HCT116 (cell line): ENCODE measurements around the gene PYGL. TPM values are rescaled to one million over a fixed set of nuclear protein-coding genes. Genes with fewer than 3 reads are reported as not detected.
"Not testable (repeated sequence)": the region's sequence is repeated elsewhere in the genome, so short reads cannot be mapped to it uniquely, and the experiment has no call there.

Experiments used
- ATAC-seq: fragments of 200-7000 bp; cut with Tn5 transposase; 2 replicates; pipeline ENCODE4 v1.9.1; 2020; ENCODE audit warnings: mild to moderate bottlenecking, moderate library complexity
- BruUV-seq: library from RNA; stranded (reverse); fragments of 400-500 nt; replicated peaks from 2 replicates; lab custom pipeline; 2021; lab: Mats Ljungman, UMichigan
- CTCF ChIA-PET: fragments of 300-600 bp; sonication (Branson Sonifier 250); formaldehyde crosslinking; loops from one replicate; lab custom pipeline; 2021; ENCODE audit warnings: antibody characterized with exemption; lab: Charles Lee
- POLR2A ChIA-PET: fragments of 300-600, 350-600 bp; sonication (Branson Sonifier 250); formaldehyde crosslinking; loops from one replicate; lab custom pipeline; 2021; ENCODE audit warnings: antibody characterized with exemption; lab: Charles Lee
- RAD21 ChIA-PET, 2 experiments: fragments of 300-600 bp; sonication (Branson Sonifier 250); formaldehyde crosslinking; loops; one replicate each; lab custom pipeline; 2023; ENCODE audit warnings: low total read pairs in 2 of 2; ENCODE audit not compliant: uncharacterized antibody in 2 of 2, unreplicated experiment in 2 of 2, low non-redundant PET in 1 of 2; lab: Charles Lee
- DNase-seq: peaks from one replicate; pipeline ENCODE4 v3.0.0-alpha.2; 2010; ENCODE audit warnings: low read depth, low spot score
- H2AFZ ChIP-seq: fragments of 200-600 bp; shearing (Covaris generic), sonication (generic); 2 replicates; pipeline ENCODE4 v1.6.1; 2017; ENCODE audit warnings: low read depth, mixed run types, mixed read lengths, antibody characterized with exemption, low read length; ENCODE audit not compliant: poor library complexity, severe bottlenecking
- H3K27ac ChIP-seq: 2 replicates; pipeline ENCODE4 v1.5.1; 2012; ENCODE audit warnings: low read depth, low read length
- H3K27me3 ChIP-seq: fragments of 200-600 bp; sonication (generic); 2 replicates; pipeline ENCODE4 v1.6.1; 2016; ENCODE audit warnings: mixed run types, low read length, mixed read lengths; ENCODE audit not compliant: insufficient read depth
- H3K36me3 ChIP-seq, 2 experiments: fragments of 200-500 bp in 1 of 2; fragments of 200-600 bp in 1 of 2; sonication (Bioruptor generic) in 1 of 2; sonication (generic) in 1 of 2; 2 replicates each; pipeline versions ENCODE4 v1.5.1 to v1.6.1; 2014 to 2016; ENCODE audit warnings: low read length in 2 of 2, inconsistent platforms in 1 of 2, mixed read lengths in 1 of 2, mixed run types in 1 of 2; ENCODE audit not compliant: insufficient read depth in 2 of 2, control insufficient read depth in 1 of 2
- H3K4me1 ChIP-seq, 2 experiments: fragments of 200-600 bp in 1 of 2; sonication (generic) in 1 of 2; 2 replicates each; pipeline versions ENCODE4 v1.5.1 to v1.6.1; 2012 to 2017; ENCODE audit warnings: low read length in 2 of 2, inconsistent platforms in 1 of 2, mild to moderate bottlenecking in 1 of 2, mixed read lengths in 1 of 2, mixed run types in 1 of 2, moderate library complexity in 1 of 2; ENCODE audit not compliant: insufficient read depth in 2 of 2, control insufficient read depth in 1 of 2
- H3K4me2 ChIP-seq: fragments of 200-600 bp; sonication (generic); 2 replicates; pipeline ENCODE4 v1.6.1; 2017; ENCODE audit warnings: mixed run types, low read length, mixed read lengths
- H3K4me3 ChIP-seq, 2 experiments: fragments of 200-600 bp in 1 of 2; sonication (generic) in 1 of 2; replicated peaks in 1 of 2; 2 replicates each; pipeline ENCODE4 v1.5.1; 2011 to 2016; ENCODE audit warnings: low read length in 2 of 2, control low read depth in 1 of 2, low read depth in 1 of 2, mild to moderate bottlenecking in 1 of 2, mixed read lengths in 1 of 2, mixed run types in 1 of 2
- H3K79me2 ChIP-seq: fragments of 200-600 bp; sonication (generic); 2 replicates; pipeline ENCODE4 v1.6.1; 2017; ENCODE audit warnings: mild to moderate bottlenecking, mixed run types, low read length, moderate library complexity, mixed read lengths; ENCODE audit not compliant: insufficient read depth
- H3K9ac ChIP-seq: fragments of 200-600 bp; sonication (generic); 2 replicates; pipeline ENCODE4 v1.6.1; 2016; ENCODE audit warnings: low read length, mixed read lengths
- H3K9me2 ChIP-seq: fragments of 200-600 bp; sonication (generic), shearing (Covaris generic); 2 replicates; pipeline ENCODE4 v1.6.1; 2017; ENCODE audit warnings: mixed run types, mild to moderate bottlenecking, moderate library complexity; ENCODE audit not compliant: insufficient read depth
- H3K9me3 ChIP-seq, 2 experiments: fragments of 200-500 bp in 1 of 2; fragments of 200-600 bp in 1 of 2; sonication (Bioruptor generic) in 1 of 2; sonication (generic) in 1 of 2; 2 replicates each; pipeline ENCODE4 v1.6.1; 2014 to 2017; ENCODE audit warnings: low read length in 2 of 2, mixed read lengths in 2 of 2, inconsistent platforms in 1 of 2, low read depth in 1 of 2, mild to moderate bottlenecking in 1 of 2, mixed run types in 1 of 2, moderate library complexity in 1 of 2; ENCODE audit not compliant: control insufficient read depth in 1 of 2, insufficient read depth in 1 of 2
- H4K20me1 ChIP-seq: fragments of 200-600 bp; sonication (generic), shearing (Covaris generic); 2 replicates; pipeline ENCODE4 v1.6.1; 2017; ENCODE audit warnings: mixed run types, mild to moderate bottlenecking, moderate library complexity; ENCODE audit not compliant: insufficient read depth
- ATF3 ChIP-seq: IDR thresholded peaks from 2 replicates; pipeline ENCODE4 v1.6.1; 2012
- CEBPB ChIP-seq: IDR thresholded peaks from 2 replicates; pipeline ENCODE4 v1.6.1; 2012; ENCODE audit warnings: low read depth
- CTCF ChIP-seq, 3 experiments: fragments of 200-600 bp in 1 of 3; sonication (generic) in 1 of 3; IDR thresholded peaks in 2 of 3; conservative IDR thresholded peaks in 1 of 3; 2 replicates each; pipeline ENCODE4 v1.5.1; 2012 to 2017; ENCODE audit warnings: low read depth in 2 of 3, low read length in 2 of 3, antibody characterized with exemption in 1 of 3, borderline replicate concordance in 1 of 3, control low read depth in 1 of 3, mild to moderate bottlenecking in 1 of 3, mixed read lengths in 1 of 3, mixed run types in 1 of 3, moderate library complexity in 1 of 3; ENCODE audit not compliant: insufficient read depth in 1 of 3
- ELF1 ChIP-seq: IDR thresholded peaks from 2 replicates; pipeline ENCODE4 v1.6.1; 2012; ENCODE audit warnings: low read depth, borderline replicate concordance
- EZH2phosphoT487 ChIP-seq: fragments of 200-600 bp; IDR thresholded peaks from 2 replicates; pipeline ENCODE4 v1.6.1; 2018; ENCODE audit warnings: antibody characterized with exemption, borderline replicate concordance
- FOSL1 ChIP-seq: IDR thresholded peaks from 2 replicates; pipeline ENCODE4 v1.6.1; 2012; ENCODE audit warnings: low read depth
- JUND ChIP-seq: IDR thresholded peaks from 2 replicates; pipeline ENCODE4 v1.6.1; 2012
- POLR2AphosphoS5 ChIP-seq: IDR thresholded peaks from 2 replicates; pipeline ENCODE4 v1.6.1; 2011; ENCODE audit warnings: mild to moderate bottlenecking, low read depth, low read length, moderate library complexity
- RAD21 ChIP-seq: IDR thresholded peaks from 2 replicates; pipeline ENCODE4 v1.6.1; 2012; ENCODE audit warnings: low read depth, mild to moderate bottlenecking
- SP1 ChIP-seq: IDR thresholded peaks from 2 replicates; pipeline ENCODE4 v1.6.1; 2012; ENCODE audit warnings: low read depth
- TCF7L2 ChIP-seq: IDR thresholded peaks from 2 replicates; pipeline ENCODE4 v1.7.0; 2011; ENCODE audit warnings: borderline replicate concordance, inconsistent platforms; ENCODE audit not compliant: insufficient read depth, insufficient read length; ENCODE audit errors: extremely low read depth
- ZFX ChIP-seq: fragments of 450-650 bp; IDR thresholded peaks from 2 replicates; pipeline ENCODE4 v1.6.1; 2017
- intact Hi-C: fragments of 100-400 bp; cut with micrococcal nuclease; formaldehyde crosslinking; loops from 2 replicates; pipeline ENCODE4 v1.10.0; 2022
- total RNA-seq: library from RNA; stranded (reverse); gene quantifications from one replicate; pipeline ENCODE4 v1.2.1, GENCODE V29; 2021; ENCODE audit not compliant: unreplicated experiment

The PYGL gene
- total RNA-seq, 1 experiment from 2014 or later = 173 TPM

GRCh38 chr14:50922803-50923202 lies 21.5 kb downstream of the PYGL start:
- Histone ChIP-seq H3K27ac (no peak overlapping the region), H3K9me3 (no peaks in the 10 kb centered on the region), H3K4me3 (no peak overlapping the region), H3K36me3 (peaks cover 51 to 62% of the 10 kb centered on the region in 2 experiments), H3K27me3 (no peaks in the 10 kb centered on the region)
- CTCF ChIA-PET = no interaction called here
- no peak for TF ChIP-seq ZFX
- no peak for TF ChIP-seq JUND
- no peak for TF ChIP-seq POLR2AphosphoS5
- TF ChIP-seq SP1 = no peak
- TF ChIP-seq TCF7L2 = no peak
- TF ChIP-seq, all 23 proteins: peak for 0
- intact Hi-C loops = no loop called here
- no TSS peak for BruUV-seq
- ATAC-seq (no peak), DNase-seq (no peak)
- no peak overlapping the region for H3K4me2 ChIP-seq
- H3K9me2 ChIP-seq = no peaks in the 10 kb centered on the region
- H3K79me2 ChIP-seq = peaks cover 4% of the 10 kb centered on the region; the same call in 1 of the 2 replicates
- no peaks in the 10 kb centered on the region for H4K20me1 ChIP-seq
- POLR2A ChIA-PET = no interaction called here
- RAD21 ChIA-PET = no interaction called here
- no peak overlapping the region for H3K9ac ChIP-seq
- H3K4me1 ChIP-seq = no peaks in the 10 kb centered on the region
- no peak overlapping the region for H2AFZ ChIP-seq

- DNase-seq (no peak), ATAC-seq (no peak)
- Histone ChIP-seq H3K4me2 (no peak overlapping the region), H3K9me2 (no peaks in the 10 kb centered on the region), H3K9ac (no peak overlapping the region), H3K27ac (no peak overlapping the region), H2AFZ (no peak overlapping the region), H3K4me1 (no peaks in the 10 kb centered on the region), H3K4me3 (no peak overlapping the region), H3K9me3 (no peaks in the 10 kb centered on the region), H3K36me3 (peaks cover 59 to 79% of the 10 kb centered on the region in 2 experiments), H4K20me1 (no peaks in the 10 kb centered on the region), H3K27me3 (no peaks in the 10 kb centered on the region), H3K79me2 (no peaks in the 10 kb centered on the region)
- CTCF ChIA-PET = no interaction called here
- RAD21 ChIA-PET = no interaction called here
- POLR2A ChIA-PET = no interaction called here
- TF ChIP-seq EZH2phosphoT487 (no peak), JUND (no peak), SP1 (no peak), FOSL1 (no peak), ELF1 (no peak), CTCF (IDR thresholded peaks at IDR 0.05 in 2 of 3, conservative IDR thresholded peaks at IDR 0.05 in 1 of 3; ENCODE audit: borderline replicate concordance in 1 of 3, insufficient read depth in 1 of 3, low read depth in 2 of 3, low read length in 2 of 3) (no peak), CEBPB (no peak), ATF3 (no peak), RAD21 (no peak)
- no TSS peak for BruUV-seq
- intact Hi-C loops = no loop called here
Measured at GRCh38 chr14:50920482-50921230, 23.6 kb downstream of the PYGL start.

GRCh38 chr14:50919524-50919923 lies 24.8 kb downstream of the PYGL start:
- H2AFZ ChIP-seq, POLR2A ChIA-PET, H4K20me1 ChIP-seq, CTCF ChIA-PET, DNase-seq, ATAC-seq, BruUV-seq, H3K79me2 ChIP-seq, H3K9ac ChIP-seq, H3K9me3 ChIP-seq, H3K27ac ChIP-seq, H3K27me3 ChIP-seq, H3K4me1 ChIP-seq, H3K4me3 ChIP-seq, H3K4me2 ChIP-seq, intact Hi-C loops, RAD21 ChIA-PET, H3K9me2 ChIP-seq: not testable (repeated sequence)
- peaks cover 59 to 82% of the 10 kb centered on the region in 2 experiments for H3K36me3 ChIP-seq
